PC-9 (cell line): ENCODE measurements around the gene SBF2.

Experiments
- CTCF ChIP-seq: fragments of 200-600 bp; sonication (generic); conservative IDR thresholded peaks from 2 replicates; pipeline ENCODE4 v1.6.1; 2017; ENCODE audit warnings: mixed run types, antibody characterized with exemption, mild to moderate bottlenecking, moderate library complexity
- EZH2 ChIP-seq: fragments of 200-600 bp; sonication (generic); IDR thresholded peaks from 2 replicates; pipeline ENCODE4 v1.8.0; 2017; ENCODE audit warnings: antibody characterized with exemption, low read depth

- TF ChIP-seq CTCF (no peak), EZH2 (no peak)
Measured at GRCh38 chr11:9774591-9775397, 519.2 kb downstream of the SBF2 start.
